Keratinocyte (primary cell): ENCODE measurements around the gene LMO2. TPM values are rescaled to one million over a fixed set of nuclear protein-coding genes. Genes with fewer than 3 reads are reported as not detected.

ENCODE experiments used
- DNase-seq: peaks from one replicate; pipeline ENCODE4 v3.0.0-alpha.2; 2011; ENCODE audit warnings: low read depth, missing footprints, low spot score
- FAIRE-seq: peaks from 2 replicates; lab custom pipeline; 2011; peaks lifted over from hg19 to GRCh38; lab: Jason Lieb, UNC
- H2AFZ ChIP-seq: 2 replicates; pipeline ENCODE4 v1.6.0; 2012; ENCODE audit warnings: low read length, control low read depth, inconsistent platforms; ENCODE audit not compliant: control insufficient read depth
- H3K27ac ChIP-seq: 2 replicates; pipeline ENCODE4 v1.5.1; 2011; ENCODE audit warnings: low read length; ENCODE audit not compliant: control insufficient read depth, insufficient read depth
- H3K27me3 ChIP-seq: 3 replicates; pipeline ENCODE4 v1.6.0; 2011; ENCODE audit warnings: low read length; ENCODE audit not compliant: control insufficient read depth, insufficient read depth; ENCODE audit errors: extremely low read depth
- H3K36me3 ChIP-seq, 2 experiments: 2 replicates in 1 of 2; 3 replicates in 1 of 2; pipeline ENCODE4 v1.5.1; 2011; ENCODE audit warnings: low read length in 2 of 2, mild to moderate bottlenecking in 1 of 2; ENCODE audit not compliant: control insufficient read depth in 2 of 2, insufficient read depth in 2 of 2; ENCODE audit errors: extremely low read depth in 1 of 2
- H3K4me1 ChIP-seq: 3 replicates; pipeline ENCODE4 v1.5.1; 2011; ENCODE audit warnings: low read length; ENCODE audit not compliant: control insufficient read depth, insufficient read depth; ENCODE audit errors: extremely low read depth
- H3K4me2 ChIP-seq: 3 replicates; pipeline ENCODE4 v1.6.0; 2011; ENCODE audit warnings: low read depth, low read length; ENCODE audit not compliant: control insufficient read depth, insufficient read depth; ENCODE audit errors: extremely low read depth
- H3K4me3 ChIP-seq, 3 experiments: fragments of 200-600 bp in 1 of 3; sonication (generic) in 1 of 3; 2 replicates in 2 of 3; 3 replicates in 1 of 3; pipeline ENCODE4 v1.5.1; 2011 to 2016; ENCODE audit warnings: low read length in 3 of 3, mild to moderate bottlenecking in 3 of 3, control low read depth in 2 of 3, inconsistent platforms in 1 of 3, low read depth in 1 of 3, mixed read lengths in 1 of 3, mixed run types in 1 of 3, moderate library complexity in 1 of 3; ENCODE audit not compliant: control insufficient read depth in 2 of 3, insufficient read depth in 2 of 3; ENCODE audit errors: extremely low read depth in 1 of 3
- H3K79me2 ChIP-seq: 2 replicates; pipeline ENCODE4 v1.6.0; 2012; ENCODE audit warnings: low read length; ENCODE audit not compliant: control insufficient read depth, insufficient read depth
- H3K9ac ChIP-seq: 3 replicates; pipeline ENCODE4 v1.6.0; 2011; ENCODE audit warnings: low read length; ENCODE audit not compliant: control insufficient read depth, insufficient read depth; ENCODE audit errors: extremely low read depth
- H3K9me1 ChIP-seq: 3 replicates; pipeline ENCODE4 v1.6.0; 2011; ENCODE audit warnings: low read length; ENCODE audit not compliant: control insufficient read depth, insufficient read depth; ENCODE audit errors: extremely low read depth
- H3K9me3 ChIP-seq: 2 replicates; pipeline ENCODE4 v1.5.1; 2012; ENCODE audit warnings: low read depth, low read length; ENCODE audit not compliant: control insufficient read depth
- H4K20me1 ChIP-seq: 3 replicates; pipeline ENCODE4 v1.6.0; 2011; ENCODE audit warnings: low read length; ENCODE audit not compliant: control insufficient read depth, insufficient read depth; ENCODE audit errors: extremely low read depth
- EZH2 ChIP-seq: IDR thresholded peaks from one replicate; pipeline ENCODE4 v1.6.1; 2012; ENCODE audit warnings: inconsistent platforms, mild to moderate bottlenecking, low read length, moderate library complexity
- dilution Hi-C: fragments of 300-500 bp; cut with MboI; formaldehyde crosslinking; loops from one replicate; pipeline ENCODE4 v1.7.0; 2020; ENCODE audit warnings: low sequenced_read_pairs; ENCODE audit not compliant: extremely low pct_ligation_motif_present
- polyA plus RNA-seq, 5 experiments: library from polyadenylated mRNA; depleted of rRNA in 3 of 5; stranded (reverse) in 3 of 5; stranded (forward) in 1 of 5; unstranded in 1 of 5; fragments of >200 nt; gene quantifications; 1 replicate in 1 of 5; 2 replicates in 3 of 5; 3 replicates in 1 of 5; pipeline versions ENCODE4 v1.2.1 to v1.2.3, GENCODE V29; 2011 to 2012; ENCODE audit warnings: missing spikeins in 2 of 5, low read depth in 1 of 5, low replicate concordance in 1 of 5
- TF ChIP-seq, protein P1 (sequence below), 3 experiments: IDR thresholded peaks in 1 of 3; conservative IDR thresholded peaks in 1 of 3; optimal IDR thresholded peaks in 1 of 3; 2 replicates in 2 of 3; 3 replicates in 1 of 3; pipeline versions ENCODE3 to v1.5.1; 2011; ENCODE audit warnings: low read length in 3 of 3, mild to moderate bottlenecking in 3 of 3, moderate library complexity in 2 of 3, control low read depth in 1 of 3, inconsistent platforms in 1 of 3; ENCODE audit not compliant: insufficient read depth in 2 of 3; ENCODE audit errors: extremely low read depth in 1 of 3

LMO2 gene
- polyA plus RNA-seq, 1 donor (not counting 4 experiments of a cell fraction or from before 2014, with no cell fraction given), result 1.1 TPM

- no peak for TF ChIP-seq EZH2
- TF ChIP-seq, protein P1, sequence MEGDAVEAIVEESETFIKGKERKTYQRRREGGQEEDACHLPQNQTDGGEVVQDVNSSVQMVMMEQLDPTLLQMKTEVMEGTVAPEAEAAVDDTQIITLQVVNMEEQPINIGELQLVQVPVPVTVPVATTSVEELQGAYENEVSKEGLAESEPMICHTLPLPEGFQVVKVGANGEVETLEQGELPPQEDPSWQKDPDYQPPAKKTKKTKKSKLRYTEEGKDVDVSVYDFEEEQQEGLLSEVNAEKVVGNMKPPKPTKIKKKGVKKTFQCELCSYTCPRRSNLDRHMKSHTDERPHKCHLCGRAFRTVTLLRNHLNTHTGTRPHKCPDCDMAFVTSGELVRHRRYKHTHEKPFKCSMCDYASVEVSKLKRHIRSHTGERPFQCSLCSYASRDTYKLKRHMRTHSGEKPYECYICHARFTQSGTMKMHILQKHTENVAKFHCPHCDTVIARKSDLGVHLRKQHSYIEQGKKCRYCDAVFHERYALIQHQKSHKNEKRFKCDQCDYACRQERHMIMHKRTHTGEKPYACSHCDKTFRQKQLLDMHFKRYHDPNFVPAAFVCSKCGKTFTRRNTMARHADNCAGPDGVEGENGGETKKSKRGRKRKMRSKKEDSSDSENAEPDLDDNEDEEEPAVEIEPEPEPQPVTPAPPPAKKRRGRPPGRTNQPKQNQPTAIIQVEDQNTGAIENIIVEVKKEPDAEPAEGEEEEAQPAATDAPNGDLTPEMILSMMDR (optimal IDR thresholded peaks at IDR 0.05 in 1 of 3, IDR thresholded peaks at IDR 0.05 in 1 of 3, conservative IDR thresholded peaks at IDR 0.05 in 1 of 3; ENCODE audit: extremely low read depth in 1 of 3, insufficient read depth in 2 of 3, low read length in 3 of 3), result no peak
- H3K9ac ChIP-seq, result no peak overlapping the region
- H4K20me1 ChIP-seq, result no peaks in the 10 kb centered on the region
- no peaks in the 10 kb centered on the region for H3K36me3 ChIP-seq
- no peak overlapping the region for H3K4me2 ChIP-seq
- dilution Hi-C loops, result no loop called here
- FAIRE-seq (no peak), DNase-seq (no peak)
- no peaks in the 10 kb centered on the region for H3K79me2 ChIP-seq
- no peaks in the 10 kb centered on the region for H3K9me3 ChIP-seq
- no peak overlapping the region for H3K4me3 ChIP-seq
- no peaks in the 10 kb centered on the region for H3K9me1 ChIP-seq
- H3K27ac ChIP-seq, result no peak overlapping the region
- no peaks in the 10 kb centered on the region for H3K4me1 ChIP-seq
- H2AFZ ChIP-seq, result no peak overlapping the region
- H3K27me3 ChIP-seq, result peaks cover 5% of the 10 kb centered on the region
Measured at GRCh38 chr11:33889821-33890378, 2.0 kb downstream of the LMO2 start.

DNA sequence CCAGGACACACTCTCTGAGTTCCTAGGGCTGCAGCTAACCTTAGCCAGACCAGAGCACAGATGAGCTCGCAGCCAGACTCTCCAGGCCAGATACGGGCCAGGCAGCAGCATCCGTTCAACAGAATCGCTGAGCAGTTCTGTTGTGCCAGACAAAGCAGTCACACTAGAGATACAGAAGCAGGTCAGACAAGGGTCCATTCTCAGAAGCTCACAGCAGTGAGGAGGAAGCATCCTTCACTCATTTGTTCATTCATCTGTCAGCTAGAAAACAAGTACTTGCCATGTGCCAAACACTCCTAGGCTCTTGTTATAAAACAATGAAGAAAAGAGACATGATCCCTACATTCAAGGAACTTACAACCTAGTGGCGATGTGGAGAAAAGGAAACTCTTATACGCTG lies 2.6 kb downstream of the LMO2 start:
- DNase-seq, result no peak
- Histone ChIP-seq H3K9ac (no peak overlapping the region), H3K4me1 (no peaks in the 10 kb centered on the region), H3K4me2 (no peak overlapping the region), H3K79me2 (no peaks in the 10 kb centered on the region), H2AFZ (no peak overlapping the region), H3K36me3 (no peaks in the 10 kb centered on the region), H3K27ac (no peak overlapping the region), H4K20me1 (no peaks in the 10 kb centered on the region), H3K4me3 (no peak overlapping the region), H3K27me3 (peaks cover 5% of the 10 kb centered on the region), H3K9me3 (no peaks in the 10 kb centered on the region), H3K9me1 (no peaks in the 10 kb centered on the region)
- TF ChIP-seq EZH2, result no peak
- TF ChIP-seq, protein P1 (optimal IDR thresholded peaks at IDR 0.05 in 1 of 3, IDR thresholded peaks at IDR 0.05 in 1 of 3, conservative IDR thresholded peaks at IDR 0.05 in 1 of 3; ENCODE audit: extremely low read depth in 1 of 3, insufficient read depth in 2 of 3, low read length in 3 of 3), result no peak
- dilution Hi-C loops, result no loop called here
- FAIRE-seq, result no peak
